K562 treated with DMSO at 1 percent for 48 hours (cell line): ENCODE data around the gene RAPGEF3. TPM values are rescaled to one million over a fixed set of nuclear protein-coding genes. Genes with fewer than 3 reads are reported as not detected.

Experiments
- total RNA-seq: library from RNA; unstranded; fragments of 300-600 nt; gene quantifications from 2 replicates; pipeline ENCODE4 v1.2.3, GENCODE V29; 2022; ENCODE audit warnings: low replicate concordance; ENCODE audit errors: extremely low read depth

Gene RAPGEF3
- total RNA-seq: not detected in 2 replicates

GRCh38 chr12:47758834-47759690 lies at the start of gene RAPGEF3:
Gene RAPGEF3 (minus strand): TSS chr12:47758880. CDS start chr12:47758556, 324 bp downstream.

GRCh38 chr12:47773062-47773857 lies 14.6 kb upstream of the RAPGEF3 start, which contains the start of gene SLC48A1:
Gene SLC48A1 (plus strand): TSS chr12:47773238. CDS start chr12:47773305, 67 bp downstream.

GRCh38 chr12:47725091-47725772 lies 33.4 kb downstream of the RAPGEF3 start, which contains the start of gene ENDOU:
Gene ENDOU (minus strand): TSS chr12:47725490. CDS start chr12:47725413, 77 bp downstream.

GRCh38 chr12:47705566-47706425 lies 52.9 kb downstream of the RAPGEF3 start, which contains the start of gene RPAP3:
Gene RPAP3 (minus strand): TSS chr12:47706030. CDS start chr12:47702840, 3,190 bp downstream.

Other genes with a start within 250 kb of the RAPGEF3 start
- not detected in 2 replicates for gene RPAP3, start 52.9 kb downstream of the RAPGEF3 start, total RNA-seq
- not detected in 2 replicates for gene ENDOU, start 33.4 kb downstream of the RAPGEF3 start, total RNA-seq
- gene SLC48A1, start 14.4 kb upstream of the RAPGEF3 start, total RNA-seq: not detected in 2 replicates
- not detected in 2 replicates for gene HDAC7, start 61.0 kb upstream of the RAPGEF3 start, total RNA-seq
- gene VDR, start 146.1 kb upstream of the RAPGEF3 start, total RNA-seq: not detected in 2 replicates
- gene TMEM106C, start 204.7 kb upstream of the RAPGEF3 start, total RNA-seq: not detected in 2 replicates
- not detected in 2 replicates for gene COL2A1, start 245.6 kb upstream of the RAPGEF3 start, total RNA-seq